SH-SY5Y (cell line): ENCODE data around the gene PTPRT.
A peak's percentile ranks its signal among the peaks of the same experiment; 100 is the strongest.

Experiments used
- GATA2 ChIP-seq: IDR thresholded peaks from 2 replicates; pipeline ENCODE4 v1.6.1; 2011; ENCODE audit warnings: mild to moderate bottlenecking, low read depth, low read length
- GATA3 ChIP-seq: IDR thresholded peaks from 2 replicates; pipeline ENCODE4 v1.6.1; 2011; ENCODE audit warnings: low read depth, mild to moderate bottlenecking, low read length, moderate library complexity

PTPRT gene

DNA sequence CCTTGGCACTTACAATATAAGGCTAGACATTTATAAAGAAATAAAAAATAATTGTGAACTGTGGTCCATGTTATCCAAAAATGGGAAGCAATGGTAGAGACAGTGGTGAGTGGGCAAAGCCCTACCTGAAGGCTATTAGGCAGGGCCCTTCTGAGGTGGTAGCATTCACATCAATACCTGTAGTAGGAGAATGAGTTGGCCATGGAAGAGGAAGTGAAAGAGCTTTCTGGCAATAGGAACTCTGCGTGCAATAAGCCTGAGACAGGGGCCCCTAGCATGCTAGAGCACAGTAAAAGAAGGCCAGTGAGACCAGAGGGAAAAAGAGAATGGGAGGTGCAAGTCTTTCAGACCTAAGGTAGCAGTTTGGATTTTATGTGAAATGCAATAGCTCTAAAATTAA is 754.5 kb downstream of the PTPRT start:
- no peak for TF ChIP-seq GATA3
- TF ChIP-seq GATA2: no peak

DNA sequence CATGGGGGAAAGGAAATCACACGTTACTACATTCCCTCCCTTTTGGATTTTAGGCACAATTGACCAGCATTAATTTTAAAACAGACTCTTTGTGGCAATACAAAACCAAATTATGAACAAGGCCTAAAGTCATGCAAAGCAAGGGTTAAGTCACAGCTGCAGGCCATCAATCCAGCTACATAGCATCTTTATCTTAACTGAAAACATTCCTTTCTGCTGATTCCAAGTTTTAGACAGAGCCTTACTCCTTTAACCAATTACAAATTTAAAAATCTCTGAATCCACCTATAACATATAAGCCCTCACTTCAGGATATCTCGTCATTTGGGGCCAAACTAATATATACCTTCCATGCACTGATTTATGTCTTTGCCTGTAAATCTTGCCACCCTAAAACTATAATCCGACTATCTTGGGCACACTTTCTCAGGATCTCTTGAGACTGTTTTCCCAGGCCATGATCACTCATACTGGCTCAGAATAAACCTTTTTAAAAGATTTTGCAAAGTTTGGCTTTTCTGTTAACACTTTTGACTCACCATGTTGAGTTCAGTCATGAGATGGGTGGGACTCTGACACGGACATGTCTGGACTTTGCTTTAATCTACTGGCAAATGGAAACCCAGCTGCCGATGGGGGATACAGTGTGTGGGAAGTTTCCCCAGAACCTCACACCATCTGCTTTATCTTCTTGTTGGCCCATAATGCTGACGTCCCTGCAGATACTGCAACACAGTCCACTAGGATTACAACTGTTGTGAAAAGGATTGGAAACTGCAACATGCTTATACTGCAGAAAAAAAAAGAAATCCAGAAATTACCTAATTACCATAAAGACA is 757.0 kb downstream of the PTPRT start:
- TF ChIP-seq GATA2 (no peak), GATA3 (no peak)

DNA sequence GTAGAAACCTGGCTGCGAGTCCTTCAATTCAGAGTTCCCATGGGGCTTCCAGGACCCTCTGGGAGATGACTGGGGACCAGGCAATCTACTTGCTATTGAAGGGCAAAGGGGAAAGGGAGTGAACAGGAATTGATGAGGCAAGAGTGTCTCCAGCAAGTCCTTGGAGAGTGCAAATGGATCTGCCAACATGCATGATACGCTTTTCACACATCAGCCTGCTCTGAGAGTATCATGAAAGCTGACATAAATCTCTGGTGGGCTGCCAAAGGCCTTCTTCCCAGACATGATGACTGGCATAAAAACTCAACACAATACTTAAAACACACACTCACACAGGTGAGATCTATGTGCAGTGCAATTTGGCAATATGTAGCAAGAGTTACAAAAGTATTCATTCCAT is 759.1 kb downstream of the PTPRT start:
- TF ChIP-seq GATA2 (no peak), GATA3 (no peak)

DNA sequence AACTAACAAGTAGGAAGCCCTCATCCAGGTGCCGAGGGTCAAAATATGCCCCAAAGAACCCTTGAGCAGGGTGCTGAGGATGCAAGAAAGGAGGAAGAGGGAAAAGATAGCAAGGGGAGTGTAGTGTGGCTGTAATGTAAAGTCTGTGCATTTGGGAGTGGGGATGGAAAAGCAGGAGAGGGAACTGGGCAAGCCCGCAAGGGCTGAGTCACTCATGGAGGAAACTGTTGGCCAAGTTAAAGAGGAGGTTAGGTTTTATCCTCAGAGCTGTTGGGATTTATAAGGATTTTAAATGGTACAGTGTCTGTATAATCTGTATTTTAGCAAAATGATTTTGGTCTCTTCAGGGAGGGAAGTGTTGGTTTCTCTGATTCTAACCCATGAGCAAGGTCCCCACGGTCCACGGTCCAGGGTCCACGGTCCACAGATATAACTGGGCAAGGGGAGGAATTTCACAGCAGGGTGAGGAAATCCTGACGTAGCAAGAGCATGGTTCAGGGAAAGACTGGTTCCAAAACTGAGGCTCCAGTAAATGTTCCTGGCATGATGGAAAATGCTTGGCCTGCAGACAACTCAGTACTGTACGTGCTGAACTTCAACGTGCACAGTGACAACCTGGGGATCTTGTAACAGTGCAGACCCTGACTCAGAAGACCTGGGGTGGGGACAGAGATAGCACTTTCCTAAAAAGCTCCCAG is 759.8 kb downstream of the PTPRT start:
- TF ChIP-seq GATA2: no peak
- no peak for TF ChIP-seq GATA3

DNA sequence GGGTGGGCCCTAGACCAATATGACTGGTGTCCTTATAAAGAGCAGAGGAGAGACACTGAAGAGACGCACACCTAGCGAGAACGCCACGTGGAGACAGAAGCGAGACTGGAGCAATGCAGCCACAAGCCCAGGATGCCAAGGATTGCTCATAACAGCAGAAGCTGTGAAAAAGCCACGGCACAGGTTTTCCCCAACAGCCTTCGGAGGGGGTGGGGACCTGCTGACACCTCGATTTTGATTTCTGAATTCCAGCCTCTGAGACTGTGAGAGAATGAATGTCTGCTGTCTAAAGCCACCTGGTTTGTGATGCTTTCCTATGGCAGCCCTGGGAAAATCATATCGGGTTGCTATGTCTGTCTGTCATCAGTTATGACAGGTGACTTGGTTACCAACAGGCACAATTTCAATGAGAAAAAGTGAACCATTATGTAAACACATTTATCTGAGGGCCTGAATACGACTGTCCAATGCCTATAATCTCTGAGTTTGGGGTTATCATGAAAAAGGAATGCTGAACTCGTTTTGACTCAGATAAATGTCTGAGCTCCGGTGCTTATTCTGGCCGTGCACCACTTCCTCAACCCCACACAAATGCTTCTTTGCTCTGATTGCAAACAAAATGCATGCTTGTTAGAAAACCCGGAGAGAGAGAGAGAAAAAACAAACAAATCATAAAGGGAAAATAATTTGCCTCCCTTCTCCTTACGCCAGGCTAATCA is 769.7 kb downstream of the PTPRT start:
- TF ChIP-seq GATA3 (no peak), GATA2 (no peak)

DNA sequence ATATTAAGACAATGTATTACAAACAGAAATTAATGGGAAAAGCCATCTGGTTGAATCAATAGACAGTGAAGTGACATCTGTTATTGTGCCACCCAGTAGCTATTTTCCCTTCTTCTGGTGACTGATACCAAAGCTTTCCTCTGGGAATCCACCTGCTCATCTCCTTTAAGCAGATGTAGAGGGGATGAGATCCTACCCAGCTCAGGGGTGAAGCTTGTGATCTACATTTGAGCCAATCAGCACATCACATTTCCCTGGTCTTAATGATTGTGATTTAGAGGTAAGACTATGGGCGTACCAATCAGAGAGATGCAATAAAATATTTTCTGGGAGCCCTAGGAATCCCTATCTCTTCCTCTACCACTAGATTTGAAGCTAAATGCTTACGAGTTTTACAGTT is 782.9 kb downstream of the PTPRT start:
- TF ChIP-seq GATA3: no peak
- TF ChIP-seq GATA2: no peak

DNA sequence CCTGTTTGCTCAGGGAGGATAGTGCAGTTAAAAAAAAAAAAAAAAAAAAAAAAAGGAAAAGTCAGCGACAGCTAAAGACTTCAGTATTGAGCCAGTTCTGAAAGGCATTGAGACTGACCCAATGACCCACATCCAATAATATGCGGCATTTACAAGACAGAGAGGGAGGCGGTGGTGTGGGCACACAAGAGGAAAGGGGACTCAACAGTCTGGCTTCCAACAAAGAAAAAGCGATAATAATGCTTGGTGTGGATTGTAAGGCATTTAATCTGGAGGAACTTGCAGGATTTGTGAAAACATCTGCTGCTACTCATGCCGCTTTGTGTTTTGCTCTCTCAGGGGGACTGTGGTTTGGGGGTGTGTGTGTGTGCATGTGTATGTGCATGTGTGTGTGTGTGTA is 787.3 kb downstream of the PTPRT start:
- TF ChIP-seq GATA3 (no peak), GATA2 (no peak)

DNA sequence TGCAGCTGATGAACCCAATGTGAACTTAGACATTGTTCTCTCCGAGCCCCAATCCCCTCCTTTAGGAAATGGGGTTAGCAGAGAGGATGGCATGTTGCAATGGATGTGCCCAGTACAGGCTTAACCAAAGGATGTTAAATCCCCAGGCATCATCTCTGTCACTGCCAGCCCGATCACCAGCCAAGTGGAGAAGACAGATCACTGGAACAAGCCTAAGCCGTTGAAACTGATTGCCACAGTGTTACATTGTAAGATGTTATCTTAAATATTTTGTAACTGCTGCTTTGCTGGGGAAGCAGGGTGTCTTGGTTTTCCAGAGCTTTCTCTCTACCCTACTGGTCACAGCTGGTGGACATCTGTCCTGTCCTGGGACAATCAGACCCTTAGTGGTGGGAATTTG is 788.1 kb downstream of the PTPRT start:
- TF ChIP-seq GATA3 (0 out of 2 replicates have a peak, but pooled peaks have one; percentile 30), GATA2 (peak; percentile 36; the same call in 1 of the 2 replicates)

DNA sequence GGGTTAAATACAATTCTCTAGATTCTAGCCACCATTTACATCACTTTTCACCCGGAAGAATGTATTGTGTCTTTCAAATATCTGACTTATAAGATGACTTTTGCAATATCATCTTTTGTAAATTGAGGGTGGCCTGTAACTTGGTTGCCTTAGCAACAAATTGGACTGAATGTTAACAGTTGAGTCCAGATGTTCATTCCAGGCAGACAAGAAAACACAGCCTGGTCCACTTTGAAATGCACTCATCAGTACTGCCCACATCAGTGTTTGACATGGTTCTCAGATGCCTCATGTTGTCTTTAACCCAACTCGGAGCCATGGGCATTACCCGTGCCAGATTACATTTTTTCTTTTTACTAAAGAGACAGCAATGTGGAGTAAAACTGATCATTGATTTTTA is 789.9 kb downstream of the PTPRT start:
- no peak for TF ChIP-seq GATA3
- no peak for TF ChIP-seq GATA2

DNA sequence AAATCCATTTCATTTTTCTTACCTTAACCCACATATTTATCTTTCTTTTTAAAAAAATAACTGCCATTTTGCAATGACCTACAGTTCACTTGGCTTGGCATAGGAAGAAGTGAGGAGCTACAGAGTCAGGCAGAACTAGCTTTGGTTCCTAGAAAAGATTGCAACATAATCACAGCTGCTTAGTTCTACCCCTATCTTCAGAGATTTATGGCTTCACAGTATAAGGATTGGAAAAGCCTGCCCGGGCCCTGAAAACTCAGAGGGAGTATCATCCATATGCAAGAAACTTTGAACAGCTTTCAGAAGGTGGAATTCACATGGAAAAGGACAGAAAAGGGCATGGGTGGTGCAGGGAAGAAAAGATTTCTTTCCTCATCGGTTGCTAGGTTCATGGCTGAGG is 797.3 kb downstream of the PTPRT start:
- TF ChIP-seq GATA2: no peak
- TF ChIP-seq GATA3: no peak

DNA sequence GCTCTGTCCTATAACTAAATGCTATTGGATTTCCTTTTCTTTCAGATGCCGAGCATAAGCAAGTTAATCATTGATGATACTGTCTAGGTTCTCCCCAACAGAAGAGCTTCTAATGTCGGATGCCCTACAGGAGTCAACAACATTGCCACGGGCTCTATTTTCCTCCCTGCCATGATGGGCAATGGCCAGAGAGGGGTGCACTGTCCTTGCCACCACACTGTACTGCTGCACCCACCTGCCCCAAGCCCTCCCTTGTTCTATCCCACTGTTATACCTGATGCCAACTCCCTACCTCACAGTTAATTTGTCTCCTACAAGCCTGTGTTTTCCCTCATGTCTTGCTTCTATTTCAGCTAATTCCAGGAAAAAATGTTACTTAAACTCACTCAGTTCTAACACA is 797.9 kb downstream of the PTPRT start:
- TF ChIP-seq GATA2 (no peak), GATA3 (no peak)

DNA sequence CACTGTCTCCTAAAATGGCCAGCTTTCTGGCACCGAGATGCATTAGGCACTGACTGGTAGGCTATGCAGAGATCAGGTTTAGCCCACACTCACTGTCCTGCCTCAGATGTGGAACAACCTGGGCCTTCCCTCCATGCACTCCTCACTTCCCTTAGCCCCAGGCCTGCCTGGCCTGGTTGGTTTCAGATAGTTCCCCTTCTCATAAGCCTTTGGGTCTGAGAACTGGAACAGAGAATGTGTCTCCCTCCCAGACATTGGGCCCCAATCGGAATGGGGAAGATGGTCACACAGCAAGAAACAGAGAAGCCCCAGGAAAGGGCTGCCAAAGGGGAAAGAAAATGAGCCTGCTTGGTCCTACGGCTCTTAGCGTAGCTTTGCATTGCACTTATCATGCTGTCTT is 809.4 kb downstream of the PTPRT start:
- no peak for TF ChIP-seq GATA2

DNA sequence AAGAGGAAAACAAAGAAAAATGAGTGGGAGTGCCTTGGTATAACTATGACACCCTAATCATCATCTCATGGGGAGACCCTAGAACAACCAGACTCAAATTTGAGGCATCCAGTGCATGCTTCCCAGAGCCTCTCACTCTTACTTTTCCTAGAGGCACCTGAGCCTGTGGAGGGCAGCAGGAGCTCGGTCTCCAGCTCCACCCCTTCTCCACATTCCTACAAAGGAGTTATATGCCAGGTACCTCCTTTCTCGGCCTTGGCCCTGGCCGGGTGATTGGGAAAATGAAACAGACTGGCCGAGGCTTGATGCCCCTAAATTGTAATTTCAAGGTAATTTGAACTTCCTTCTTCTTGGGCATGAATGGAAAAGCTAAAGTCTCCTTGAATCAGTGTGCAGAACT is 810.3 kb downstream of the PTPRT start:
- TF ChIP-seq GATA2 (no peak), GATA3 (no peak)

DNA sequence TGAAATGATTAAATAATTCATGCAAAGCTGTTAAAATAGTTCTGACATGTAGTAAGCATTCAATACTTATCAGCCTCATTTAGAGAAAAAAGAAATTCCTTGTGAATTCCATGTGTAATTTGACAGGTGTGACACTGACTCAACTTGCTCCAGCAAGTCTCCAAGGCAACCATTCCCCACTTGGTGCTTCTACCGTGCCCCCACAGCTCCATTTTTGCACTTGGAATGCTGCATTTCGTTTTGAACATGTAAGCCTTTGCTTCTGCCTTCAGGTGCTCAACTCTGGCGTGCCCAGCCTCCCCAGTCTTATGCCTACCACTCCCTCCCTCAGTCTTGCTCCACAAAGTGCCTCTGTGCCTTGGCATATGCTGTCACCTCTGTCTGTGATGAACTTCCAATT is 810.9 kb downstream of the PTPRT start:
- TF ChIP-seq GATA2 (no peak), GATA3 (no peak)

DNA sequence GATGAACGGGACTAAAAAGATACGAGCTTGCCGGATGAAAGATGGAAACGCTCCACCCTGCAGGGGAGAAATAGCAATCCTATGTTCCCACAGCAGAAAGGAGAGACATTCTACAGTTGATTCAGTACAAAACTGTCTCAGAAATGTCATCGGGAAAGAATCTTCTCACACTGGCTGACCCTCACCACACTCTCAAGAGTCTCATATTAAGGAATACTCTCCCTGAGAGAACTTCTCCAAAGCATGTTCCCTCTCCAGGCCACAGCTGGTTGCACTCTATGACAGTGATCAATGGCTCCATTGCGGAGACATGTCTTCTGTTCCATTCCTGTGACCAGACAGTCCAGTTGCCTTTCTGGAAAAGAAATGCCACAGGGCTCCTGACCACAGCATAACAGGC is 813.6 kb downstream of the PTPRT start:
- no peak for TF ChIP-seq GATA2
- TF ChIP-seq GATA3: no peak

DNA sequence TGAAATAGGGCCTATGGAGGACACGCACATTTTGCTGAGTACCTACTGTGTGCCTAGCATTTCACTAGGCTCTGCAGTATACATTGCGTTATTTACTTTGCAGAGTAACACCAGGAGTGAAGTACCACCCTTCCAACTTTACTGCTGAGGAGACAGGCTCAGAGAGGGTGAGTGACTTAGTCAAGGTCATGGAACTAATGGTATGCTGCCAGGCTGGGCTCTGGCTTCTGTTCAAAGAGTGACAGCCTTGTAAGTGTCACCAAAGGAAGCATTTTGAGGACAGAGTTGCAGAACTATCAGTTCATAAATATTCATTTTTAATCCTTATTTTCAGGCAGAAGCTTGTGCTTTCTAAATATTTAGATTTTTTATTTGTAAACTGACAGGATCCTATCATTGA is 816.7 kb downstream of the PTPRT start:
- TF ChIP-seq GATA3 (no peak), GATA2 (no peak)
